GM21390 (cell line): ENCODE measurements around the gene KIAA2012.

Experiments used
- ATAC-seq: cut with Tn5 transposase; IDR thresholded peaks from one replicate; pipeline ENCODE4 v1.9.1; 2021; ENCODE audit not compliant: unreplicated experiment

The KIAA2012 gene

GRCh38 chr2:202148515-202149154, 75.6 kb downstream of the KIAA2012 start:
- no peak for ATAC-seq

GRCh38 chr2:202149155-202149762, 76.2 kb downstream of the KIAA2012 start:
- no peak for ATAC-seq

GRCh38 chr2:202149936-202150335, 76.9 kb downstream of the KIAA2012 start:
- no peak for ATAC-seq

- no peak for ATAC-seq
Observed at GRCh38 chr2:202152104-202152715, 79.2 kb downstream of the KIAA2012 start.

GRCh38 chr2:202154613-202155012, 81.6 kb downstream of the KIAA2012 start:
- no peak for ATAC-seq

- no peak for ATAC-seq
Observed at GRCh38 chr2:202157211-202157990, 84.3 kb downstream of the KIAA2012 start.

- ATAC-seq = no peak
Observed at GRCh38 chr2:202158796-202159195, 85.7 kb downstream of the KIAA2012 start.

GRCh38 chr2:202161151-202161835, 88.2 kb downstream of the KIAA2012 start:
- ATAC-seq = no peak

GRCh38 chr2:202164411-202164810, 91.4 kb downstream of the KIAA2012 start:
- no peak for ATAC-seq

- ATAC-seq = no peak
Observed at GRCh38 chr2:202165208-202165607, 92.2 kb downstream of the KIAA2012 start.

- no peak for ATAC-seq
Observed at GRCh38 chr2:202165945-202166344, 92.9 kb downstream of the KIAA2012 start.

GRCh38 chr2:202169131-202169530, 96.1 kb downstream of the KIAA2012 start:
- ATAC-seq = no peak

GRCh38 chr2:202169832-202170424, 96.9 kb downstream of the KIAA2012 start:
- ATAC-seq = no peak

GRCh38 chr2:202171241-202171825, 98.3 kb downstream of the KIAA2012 start:
- ATAC-seq = no peak

GRCh38 chr2:202172439-202173211, 99.6 kb downstream of the KIAA2012 start:
- ATAC-seq = peak; percentile 65

GRCh38 chr2:202178346-202178958, 105.4 kb downstream of the KIAA2012 start:
- ATAC-seq = no peak

- no peak for ATAC-seq
Observed at GRCh38 chr2:202184557-202184956, 111.5 kb downstream of the KIAA2012 start.

- no peak for ATAC-seq
Observed at GRCh38 chr2:202185156-202185555, 112.1 kb downstream of the KIAA2012 start.

GRCh38 chr2:202186641-202187202, 113.7 kb downstream of the KIAA2012 start:
- no peak for ATAC-seq
